Measurements from ENCODE around the gene CLRN1.

GRCh38 chr3:151003029-151003767 lies 30.7 kb upstream of the CLRN1 start:
- TF ChIP-seq CTCF (IDR thresholded peaks at IDR 0.05) (no peak), POLR2A (IDR thresholded peaks at IDR 0.05) (no peak)

Data from adrenal gland (tissue), 5 donors.